Activated CD4-positive, alpha-beta T cell treated with anti-CD3 and anti-CD28 coated beads, Interleukin-2, amount 10 ng/mL, durations not matched to agents 7 days and 5 days (primary cell): Measurements from ENCODE around the gene WDR6. TPM values are rescaled to one million over a fixed set of nuclear protein-coding genes. Genes with fewer than 3 reads are reported as not detected.
A peak's percentile ranks its signal among the peaks of the same experiment; 100 is the strongest.

Experiments
- CTCF ChIA-PET: fragments of 350-600 bp; sonication (Branson Sonifier 250); formaldehyde crosslinking; loops from one replicate; lab custom pipeline; 2021; ENCODE audit warnings: antibody characterized with exemption; lab: Charles Lee
- POLR2A ChIA-PET: fragments of 350-600 bp; sonication (Branson Sonifier 250); formaldehyde crosslinking; loops from one replicate; lab custom pipeline; 2021; ENCODE audit warnings: antibody characterized with exemption; lab: Charles Lee
- DNase-seq: peaks from one replicate; pipeline ENCODE4 v3.0.0-alpha.2; 2020
- H3K27ac Mint-ChIP-seq: one replicate; pipeline ENCODE4 v1.8.0; 2021; ENCODE audit warnings: mild to moderate bottlenecking, moderate library complexity, mixed read lengths
- H3K27me3 Mint-ChIP-seq: one replicate; pipeline ENCODE4 v1.8.0; 2021; ENCODE audit warnings: mixed read lengths
- H3K36me3 Mint-ChIP-seq: one replicate; pipeline ENCODE4 v1.8.0; 2021; ENCODE audit warnings: low read depth, mixed read lengths
- H3K4me1 Mint-ChIP-seq: one replicate; pipeline ENCODE4 v1.8.0; 2021; ENCODE audit warnings: mixed read lengths
- H3K4me3 Mint-ChIP-seq: one replicate; pipeline ENCODE4 v1.8.0; 2021; ENCODE audit warnings: mild to moderate bottlenecking, moderate library complexity, mixed read lengths
- H3K9me3 Mint-ChIP-seq: one replicate; pipeline ENCODE4 v1.8.0; 2021; ENCODE audit warnings: mixed read lengths
- total RNA-seq, 2 experiments: library from RNA; stranded (reverse); gene quantifications; one replicate each; pipeline ENCODE4 v1.2.3, GENCODE V29; 2021

The WDR6 gene
- total RNA-seq, 2 experiments from 2014 or later: 144 to 157 TPM

- H3K4me3 Mint-ChIP-seq: no peak overlapping the region
- H3K36me3 Mint-ChIP-seq: peaks cover 51% of the 10 kb centered on the region
- no peak for DNase-seq
- H3K9me3 Mint-ChIP-seq: no peaks in the 10 kb centered on the region
- peaks cover 59% of the 10 kb centered on the region for H3K4me1 Mint-ChIP-seq
- CTCF ChIA-PET: interaction anchor here (1.0 to 1.5 kb wide), 3 partner anchors 13 to 24 kb away, joined by 3 to 6 read pairs (median 3); partner anchors contain the start of gene WDR6
- POLR2A ChIA-PET: no interaction called here
- H3K27me3 Mint-ChIP-seq: no peaks in the 10 kb centered on the region
- H3K27ac Mint-ChIP-seq: no peak overlapping the region
Observed at GRCh38 chr3:49026536-49026935, 19.3 kb downstream of the WDR6 start.

GRCh38 chr3:49027634-49028033 is 20.4 kb downstream of the WDR6 start:
- peak overlapping the region; percentile 46 for H3K27ac Mint-ChIP-seq
- no peaks in the 10 kb centered on the region for H3K27me3 Mint-ChIP-seq
- H3K4me1 Mint-ChIP-seq: peaks cover 56% of the 10 kb centered on the region
- DNase-seq: no peak
- no peak overlapping the region for H3K4me3 Mint-ChIP-seq
- peaks cover 55% of the 10 kb centered on the region for H3K36me3 Mint-ChIP-seq
- ChIA-PET POLR2A (no interaction called here), CTCF (interaction anchor here (1.5 to 1.9 kb wide), 2 partner anchors 13 to 20 kb away, joined by 4 to 6 read pairs; partner anchors contain the start of gene WDR6)
- H3K9me3 Mint-ChIP-seq: no peaks in the 10 kb centered on the region

- Mint-ChIP-seq H3K4me1 (peaks cover 50% of the 10 kb centered on the region), H3K36me3 (peaks cover 51% of the 10 kb centered on the region), H3K9me3 (no peaks in the 10 kb centered on the region), H3K27ac (peak overlapping the region; percentile 91), H3K4me3 (peak overlapping the region; percentile 85), H3K27me3 (no peaks in the 10 kb centered on the region)
- CTCF ChIA-PET: interaction anchor here (1.1 to 1.9 kb wide), 3 partner anchors 12 to 21 kb away, joined by 3 to 8 read pairs (median 4); partner anchors contain the start of gene WDR6
- DNase-seq: no peak
- POLR2A ChIA-PET: interaction anchor here (1.1 to 1.5 kb wide), 2 partner anchors 21 to 65 kb away, joined by 3 to 5 read pairs; partner anchors contain the start of genes QRICH1 and WDR6
Observed at GRCh38 chr3:49028298-49028672, 21.1 kb downstream of the WDR6 start.

- H3K27me3 Mint-ChIP-seq: no peaks in the 10 kb centered on the region
- peak within 1 kb of the TSS; percentile 85 for H3K4me3 Mint-ChIP-seq
- H3K27ac Mint-ChIP-seq: peak within 1 kb of the TSS; percentile 91
- peaks cover 46% of the 10 kb centered on the region for H3K36me3 Mint-ChIP-seq
- peak; percentile 93 for DNase-seq
- ChIA-PET CTCF (interaction anchor here (0.6 to 1.9 kb wide), 5 partner anchors 12 to 115 kb away, joined by 3 to 8 read pairs (median 4); partner anchors contain the start of gene WDR6), POLR2A (interaction anchor here (0.5 to 1.5 kb wide), 5 partner anchors 8 to 247 kb away, joined by 3 to 5 read pairs (median 4); partner anchors contain the start of genes QRICH1 and WDR6)
- peaks cover 46% of the 10 kb centered on the region for H3K4me1 Mint-ChIP-seq
- H3K9me3 Mint-ChIP-seq: no peaks in the 10 kb centered on the region
Observed at GRCh38 chr3:49028673-49029562, 21.7 kb downstream of the WDR6 start, which contains the start of gene IMPDH2. TSS of gene IMPDH2 (minus strand) at chr3:49029398. CDS start at chr3:49029350, 48 bp downstream.

- no peak for DNase-seq
- Mint-ChIP-seq H3K9me3 (no peaks in the 10 kb centered on the region), H3K36me3 (peaks cover 43% of the 10 kb centered on the region), H3K4me1 (peaks cover 40% of the 10 kb centered on the region), H3K4me3 (peak overlapping the region; percentile 85), H3K27me3 (no peaks in the 10 kb centered on the region), H3K27ac (peak overlapping the region; percentile 91)
- CTCF ChIA-PET: interaction anchor here (0.6 to 1.9 kb wide), 4 partner anchors 15 to 115 kb away, joined by 3 to 8 read pairs (median 5); partner anchors contain the start of gene WDR6
- POLR2A ChIA-PET: interaction anchor here (0.5 to 1.5 kb wide), 5 partner anchors 9 to 247 kb away, joined by 3 to 5 read pairs (median 4); partner anchors contain the start of genes QRICH1 and WDR6
Observed at GRCh38 chr3:49029563-49029884, 22.3 kb downstream of the WDR6 start.

- Mint-ChIP-seq H3K27me3 (no peaks in the 10 kb centered on the region), H3K36me3 (peaks cover 45% of the 10 kb centered on the region), H3K27ac (peak overlapping the region; percentile 69), H3K9me3 (no peaks in the 10 kb centered on the region), H3K4me1 (peaks cover 34% of the 10 kb centered on the region), H3K4me3 (no peak overlapping the region)
- no peak for DNase-seq
- CTCF ChIA-PET: interaction anchor here (1.1 to 4.8 kb wide), 3 partner anchors 9 to 20 kb away, joined by 3 to 31 read pairs (median 4); partner anchors contain the start of gene NDUFAF3
- POLR2A ChIA-PET: interaction anchor here (0.6 kb wide), 1 partner anchor 358 kb away, joined by 3 read pairs; no protein-coding TSS in a partner anchor
Observed at GRCh38 chr3:49030321-49030720, 23.1 kb downstream of the WDR6 start.

GRCh38 chr3:49032646-49033304 is 25.6 kb downstream of the WDR6 start:
- no peak for DNase-seq
- Mint-ChIP-seq H3K4me3 (no peak overlapping the region), H3K36me3 (peaks cover 39% of the 10 kb centered on the region), H3K4me1 (peaks cover 17% of the 10 kb centered on the region), H3K27ac (no peak overlapping the region), H3K27me3 (no peaks in the 10 kb centered on the region), H3K9me3 (no peaks in the 10 kb centered on the region)
- ChIA-PET POLR2A (no interaction called here), CTCF (interaction anchor here (0.6 to 4.8 kb wide), 5 partner anchors 9 to 205 kb away, joined by 3 to 31 read pairs (median 3); partner anchors contain the start of gene NDUFAF3)

- Mint-ChIP-seq H3K4me3 (no peak overlapping the region), H3K36me3 (peaks cover 37% of the 10 kb centered on the region), H3K9me3 (no peaks in the 10 kb centered on the region), H3K27me3 (no peaks in the 10 kb centered on the region), H3K27ac (no peak overlapping the region), H3K4me1 (peaks cover 1% of the 10 kb centered on the region)
- ChIA-PET POLR2A (no interaction called here), CTCF (interaction anchor here (1.0 to 4.8 kb wide), 4 partner anchors 11 to 65 kb away, joined by 3 to 31 read pairs (median 7); partner anchors contain the start of gene NDUFAF3)
- no peak for DNase-seq
Observed at GRCh38 chr3:49034650-49035049, 27.5 kb downstream of the WDR6 start.

GRCh38 chr3:49035281-49035680 is 28.1 kb downstream of the WDR6 start:
- Mint-ChIP-seq H3K4me3 (no peak overlapping the region), H3K27ac (no peak overlapping the region), H3K27me3 (no peaks in the 10 kb centered on the region), H3K4me1 (peaks cover 1% of the 10 kb centered on the region), H3K36me3 (peaks cover 41% of the 10 kb centered on the region), H3K9me3 (no peaks in the 10 kb centered on the region)
- DNase-seq: no peak
- ChIA-PET POLR2A (no interaction called here), CTCF (interaction anchor here (1.5 kb wide), 1 partner anchor 10 kb away, joined by 7 read pairs; no protein-coding TSS in a partner anchor)

GRCh38 chr3:49053543-49053942 is 46.4 kb downstream of the WDR6 start:
- ChIA-PET CTCF (no interaction called here), POLR2A (no interaction called here)
- no peak for DNase-seq
- H3K4me3 Mint-ChIP-seq: no peak overlapping the region
- H3K27ac Mint-ChIP-seq: no peak overlapping the region
- H3K27me3 Mint-ChIP-seq: no peaks in the 10 kb centered on the region
- no peaks in the 10 kb centered on the region for H3K4me1 Mint-ChIP-seq
- H3K36me3 Mint-ChIP-seq: peaks cover 46% of the 10 kb centered on the region
- no peaks in the 10 kb centered on the region for H3K9me3 Mint-ChIP-seq

- ChIA-PET POLR2A (no interaction called here), CTCF (interaction anchor here (1.8 kb wide), 1 partner anchor 15 kb away, joined by 4 read pairs; no protein-coding TSS in a partner anchor)
- no peaks in the 10 kb centered on the region for H3K9me3 Mint-ChIP-seq
- H3K4me1 Mint-ChIP-seq: no peaks in the 10 kb centered on the region
- peaks cover 46% of the 10 kb centered on the region for H3K36me3 Mint-ChIP-seq
- no peaks in the 10 kb centered on the region for H3K27me3 Mint-ChIP-seq
- no peak overlapping the region for H3K4me3 Mint-ChIP-seq
- no peak for DNase-seq
- H3K27ac Mint-ChIP-seq: no peak overlapping the region
Observed at GRCh38 chr3:49054344-49054862, 47.2 kb downstream of the WDR6 start.

GRCh38 chr3:49057268-49057667 is 50.1 kb downstream of the WDR6 start:
- no peaks in the 10 kb centered on the region for H3K4me1 Mint-ChIP-seq
- H3K4me3 Mint-ChIP-seq: no peak overlapping the region
- no peak overlapping the region for H3K27ac Mint-ChIP-seq
- no peaks in the 10 kb centered on the region for H3K27me3 Mint-ChIP-seq
- ChIA-PET POLR2A (no interaction called here), CTCF (interaction anchor here (1.4 kb wide), 1 partner anchor 36 kb away, joined by 3 read pairs; the partner anchor contains the start of gene NDUFAF3)
- DNase-seq: no peak
- H3K9me3 Mint-ChIP-seq: no peaks in the 10 kb centered on the region
- peaks cover 32% of the 10 kb centered on the region for H3K36me3 Mint-ChIP-seq
